ENCODE data around the gene CALML6.

The CALML6 gene

GRCh38 chr1:1892079-1892762, 22.8 kb upstream of the CALML6 start:
- no peak for DNase-seq (ENCODE audit: low read depth in 2 of 2)

- DNase-seq (ENCODE audit: low read depth in 2 of 2), result no peak
Observed at GRCh38 chr1:1892763-1893120, 22.3 kb upstream of the CALML6 start.

GRCh38 chr1:1893291-1893985, 21.6 kb upstream of the CALML6 start:
- DNase-seq (ENCODE audit: low read depth in 2 of 2), result no peak

GRCh38 chr1:1893997-1894353, 21.1 kb upstream of the CALML6 start:
- DNase-seq (ENCODE audit: low read depth in 2 of 2), result no peak

- no peak for DNase-seq (ENCODE audit: low read depth in 2 of 2)
Observed at GRCh38 chr1:1894354-1895059, 20.6 kb upstream of the CALML6 start.

GRCh38 chr1:1895060-1895418, 20.0 kb upstream of the CALML6 start:
- no peak for DNase-seq (ENCODE audit: low read depth in 2 of 2)

GRCh38 chr1:1895456-1896336, 19.4 kb upstream of the CALML6 start:
- no peak for DNase-seq (ENCODE audit: low read depth in 2 of 2)

- DNase-seq (ENCODE audit: low read depth in 2 of 2), result no peak
Observed at GRCh38 chr1:1898246-1898933, 16.7 kb upstream of the CALML6 start.

GRCh38 chr1:1899266-1899966, 15.6 kb upstream of the CALML6 start:
- DNase-seq (ENCODE audit: low read depth in 2 of 2), result no peak

GRCh38 chr1:1899967-1900327, 15.1 kb upstream of the CALML6 start:
- DNase-seq (ENCODE audit: low read depth in 2 of 2), result no peak

GRCh38 chr1:1900883-1901640, 14.0 kb upstream of the CALML6 start:
- no peak for DNase-seq (ENCODE audit: low read depth in 2 of 2)

GRCh38 chr1:1901641-1902294, 13.3 kb upstream of the CALML6 start:
- no peak for DNase-seq (ENCODE audit: low read depth in 2 of 2)

GRCh38 chr1:1903224-1903623, 11.8 kb upstream of the CALML6 start:
- no peak for DNase-seq (ENCODE audit: low read depth in 2 of 2)

GRCh38 chr1:1906185-1907097, 8.6 kb upstream of the CALML6 start:
- peak; percentile 50 to 60 for DNase-seq (ENCODE audit: low read depth in 2 of 2)

GRCh38 chr1:1907098-1907736, 7.8 kb upstream of the CALML6 start:
- DNase-seq (ENCODE audit: low read depth in 2 of 2), result no peak

- no peak for DNase-seq (ENCODE audit: low read depth in 2 of 2)
Observed at GRCh38 chr1:1908506-1908791, 6.6 kb upstream of the CALML6 start.

- no peak for DNase-seq (ENCODE audit: low read depth in 2 of 2)
Observed at GRCh38 chr1:1910033-1910465, 5.0 kb upstream of the CALML6 start.

GRCh38 chr1:1910651-1911331, 4.3 kb upstream of the CALML6 start:
- DNase-seq (ENCODE audit: low read depth in 2 of 2), result no peak

Data from stimulated activated CD8-positive, alpha-beta memory T cell treated with anti-CD3 and anti-CD28 coated beads, Interleukin-2, amount 100 ng/mL, for 48 hours (primary cell).